GM18861 (cell line): ENCODE data around the gene CGB1.
"Not testable (repeated sequence)": the region's sequence is repeated elsewhere in the genome, so short reads cannot be mapped to it uniquely, and the experiment has no call there.

Experiments
- ATAC-seq: cut with Tn5 transposase; IDR thresholded peaks from one replicate; pipeline ENCODE4 v1.9.1; 2021; ENCODE audit not compliant: unreplicated experiment

CGB1 gene

DNA sequence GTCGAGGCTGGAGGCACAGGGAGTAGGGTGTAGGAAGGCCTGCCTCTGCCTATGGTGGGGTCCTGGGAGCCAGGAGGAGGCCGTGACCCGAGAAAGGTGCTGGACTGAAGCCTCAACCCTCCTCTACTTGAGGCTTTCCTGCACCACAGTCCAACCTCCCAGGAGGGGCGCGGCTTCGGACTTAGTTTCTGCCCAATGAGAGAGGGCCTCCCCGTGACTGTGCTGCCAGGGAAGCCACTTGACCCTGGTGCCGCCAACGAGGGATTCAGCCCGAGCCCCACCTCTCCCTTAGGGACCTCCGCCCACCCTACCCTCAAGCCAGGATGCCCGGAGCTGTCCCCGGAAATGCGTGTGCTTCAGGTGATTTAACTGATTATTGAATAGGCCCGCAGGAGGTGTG lies 12.5 kb downstream of the CGB1 start, which contains the start of gene CGB3:
Gene CGB3, minus strand, starts transcription at position 101 of the 400 bp plus-strand sequence. CDS start 362 bp downstream, outside the sequence.
- not testable (repeated sequence) for ATAC-seq

DNA sequence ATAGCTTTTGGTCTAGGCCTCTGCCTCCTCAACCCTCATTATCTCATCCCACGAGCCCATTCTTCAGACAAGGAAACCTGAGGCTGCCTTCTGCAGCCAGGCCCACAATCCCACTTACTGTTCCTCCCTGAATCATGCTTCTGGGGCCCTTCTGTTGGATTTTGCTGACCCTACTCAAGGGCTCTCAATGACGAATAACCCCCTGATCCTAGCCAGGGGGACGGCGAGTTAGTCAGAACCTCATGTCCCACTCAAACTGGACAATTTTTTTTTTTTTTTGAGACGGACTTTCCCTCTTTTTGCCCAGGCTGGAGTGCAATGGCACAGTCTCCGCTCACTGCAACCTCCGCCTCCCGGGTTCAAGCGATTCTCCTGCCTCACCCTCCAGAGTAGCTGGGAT lies 14.6 kb downstream of the CGB1 start:
- ATAC-seq, result no peak

- ATAC-seq, result no peak
These were observed 15.5 kb downstream of the CGB1 start for GRCh38 chr19:49020931-49021895.

GRCh38 chr19:49020342-49020741 lies 16.4 kb downstream of the CGB1 start:
- ATAC-seq, result no peak

DNA sequence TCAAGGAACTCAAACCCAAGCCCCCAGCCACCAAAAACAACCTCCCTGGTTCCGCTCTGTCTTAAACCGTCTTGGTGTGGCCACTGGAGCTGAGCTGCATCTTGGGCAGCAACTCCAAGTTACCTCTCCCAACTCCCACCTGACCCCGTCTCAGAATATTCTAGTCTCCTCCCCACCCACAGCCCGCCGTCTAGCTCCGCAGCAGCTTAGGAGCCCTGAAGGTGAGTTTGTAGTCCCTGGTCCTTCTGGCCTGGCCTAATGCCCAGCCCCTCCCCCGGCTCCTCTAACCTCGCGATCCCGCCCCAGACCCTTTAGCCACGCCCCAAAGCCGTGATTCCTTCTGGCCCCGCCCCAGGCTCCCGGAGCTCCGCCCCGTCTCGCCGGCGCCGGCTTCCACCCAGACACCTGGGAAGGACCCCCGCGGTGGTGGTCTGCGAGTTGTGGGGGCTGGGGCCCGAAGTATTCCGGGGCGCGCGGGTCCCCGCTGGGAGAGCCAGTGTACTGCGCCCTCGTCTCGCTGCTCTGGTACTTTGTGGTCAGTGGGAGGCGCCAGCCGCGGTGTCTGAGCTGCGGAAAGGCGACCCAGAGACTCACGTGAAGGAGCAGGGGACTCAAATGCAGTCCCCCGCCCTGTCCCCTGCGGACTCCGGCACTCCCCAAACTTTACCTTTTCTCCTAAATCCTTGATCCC lies 17.3 kb downstream of the CGB1 start:
- no peak for ATAC-seq

- ATAC-seq, result not testable (repeated sequence)
These were observed 18.1 kb downstream of the CGB1 start for GRCh38 chr19:49018388-49019241.

DNA sequence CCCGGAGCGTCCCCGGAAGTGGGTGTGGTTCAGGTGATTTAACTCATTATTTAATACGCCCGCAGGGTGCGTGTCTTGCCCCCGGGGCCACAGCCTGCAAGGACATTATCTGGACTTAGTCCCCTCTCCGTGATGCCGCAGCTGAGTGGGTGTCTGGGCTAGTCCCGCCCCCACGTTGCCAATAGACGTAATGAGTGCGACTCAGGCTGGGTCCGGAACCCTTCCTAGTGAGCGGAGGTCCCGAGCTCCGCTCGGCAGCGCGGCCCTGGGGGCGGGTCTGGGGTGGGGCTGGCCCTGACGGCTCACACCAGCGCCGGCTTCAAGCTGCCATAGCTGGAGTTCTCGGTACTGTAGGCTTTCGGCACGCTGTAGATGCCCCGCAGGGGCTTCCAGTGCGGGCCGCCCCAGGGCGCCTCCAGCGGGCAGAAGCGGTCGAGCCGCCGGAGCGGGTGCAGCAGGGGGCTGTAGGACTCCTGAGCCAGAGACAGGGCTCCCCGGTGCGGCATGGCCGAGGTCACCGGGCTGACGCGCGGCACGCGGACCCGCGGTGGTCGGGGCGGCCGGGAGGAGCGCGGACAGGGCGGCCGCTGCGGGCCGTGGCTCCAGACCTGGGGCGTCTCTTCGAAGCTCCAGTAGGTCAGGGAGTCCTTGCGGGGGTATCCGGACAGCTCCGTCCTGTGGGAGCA lies 18.9 kb downstream of the CGB1 start:
- no peak for ATAC-seq

DNA sequence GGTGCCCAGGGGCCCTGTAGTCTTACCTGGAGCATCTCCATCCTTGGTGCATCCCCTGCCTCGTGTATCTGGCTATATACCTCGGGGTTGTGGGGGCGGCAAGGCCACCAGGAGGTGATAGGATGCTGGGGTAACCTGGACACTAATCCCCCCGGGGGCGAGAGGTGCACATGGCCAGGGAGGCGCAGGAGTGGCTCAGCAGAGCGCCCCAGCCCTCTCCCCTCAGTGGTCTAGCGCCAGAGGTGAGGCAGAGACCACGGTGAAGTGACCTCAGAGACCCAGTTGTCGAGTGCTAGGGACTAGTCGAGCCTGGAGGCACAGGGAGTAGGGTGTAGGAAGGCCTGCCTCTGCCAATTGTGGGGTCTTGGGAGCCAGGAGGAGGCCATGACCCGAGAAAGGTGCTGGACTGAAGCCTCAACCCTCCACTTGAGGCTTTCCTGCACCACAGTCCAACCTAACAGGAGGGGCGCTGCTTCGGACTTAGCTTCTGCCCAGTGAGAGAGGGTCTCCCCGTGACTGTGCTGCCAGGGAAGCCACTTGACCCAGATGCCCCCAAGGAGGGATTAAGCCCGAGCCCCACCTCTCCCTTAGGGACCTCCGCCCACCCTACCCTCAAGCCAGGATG lies 19.5 kb downstream of the CGB1 start, which contains the start of gene LHB:
Gene LHB, minus strand, starts transcription at position 51 of the 625 bp plus-strand sequence. Its CDS starts 10 bp downstream, at position 41.
- no peak for ATAC-seq

DNA sequence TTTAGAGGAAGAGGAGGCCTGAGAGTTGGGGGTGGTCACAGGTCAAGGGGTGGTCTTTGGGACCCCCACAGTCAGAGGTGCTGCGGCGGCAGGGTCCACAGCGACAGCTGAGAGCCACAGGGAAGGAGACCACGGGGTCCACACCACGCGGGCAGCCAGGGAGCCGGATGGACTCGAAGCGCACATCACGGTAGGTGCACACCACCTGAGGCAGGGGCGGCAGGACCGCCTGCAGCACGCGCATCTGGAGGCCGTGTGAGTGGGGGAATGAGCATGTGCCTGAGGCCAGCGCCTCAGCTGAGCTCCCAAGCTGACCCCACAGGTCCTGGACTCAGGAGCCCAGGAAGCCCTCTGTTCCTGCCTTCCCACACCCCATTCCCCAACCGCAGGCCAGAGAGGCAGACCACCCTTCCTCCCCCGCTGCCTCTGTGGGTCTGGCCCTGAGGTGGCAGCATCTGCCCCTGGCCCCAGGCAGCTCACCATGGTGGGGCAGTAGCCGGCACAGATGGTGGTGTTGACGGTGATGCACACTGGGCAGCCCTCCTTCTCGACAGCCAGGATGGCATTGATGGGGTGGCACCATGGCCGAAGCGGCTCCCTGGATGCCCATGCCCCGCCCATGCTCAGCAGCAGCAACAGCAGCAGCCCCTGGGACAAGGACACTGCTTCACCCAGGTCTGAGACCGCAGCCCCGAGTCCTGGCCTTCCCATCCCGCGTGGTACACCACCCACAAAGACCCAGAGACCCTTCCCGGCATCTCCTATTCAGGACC lies 20.4 kb downstream of the CGB1 start:
- no peak for ATAC-seq

GRCh38 chr19:49014870-49015255 lies 21.8 kb downstream of the CGB1 start:
- no peak for ATAC-seq

GRCh38 chr19:49014123-49014869 lies 22.4 kb downstream of the CGB1 start:
- no peak for ATAC-seq

DNA sequence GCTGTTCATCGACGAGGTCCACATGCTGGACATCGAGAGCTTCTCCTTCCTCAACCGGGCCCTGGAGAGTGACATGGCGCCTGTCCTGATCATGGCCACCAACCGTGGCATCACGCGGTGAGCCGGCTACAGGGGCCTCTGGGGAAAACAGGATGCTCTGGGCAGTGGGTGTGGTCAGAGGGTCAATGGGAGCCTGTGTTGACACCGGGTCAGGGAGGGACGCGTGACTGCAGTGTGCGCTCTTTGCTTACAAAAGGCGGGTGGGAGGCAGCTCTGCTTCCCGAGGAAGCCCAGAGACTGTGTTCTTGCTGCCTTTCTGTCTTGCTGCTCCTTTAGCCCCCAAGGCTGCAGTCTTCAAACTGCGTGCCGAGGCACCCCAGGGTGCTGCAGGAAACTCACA lies 25.5 kb downstream of the CGB1 start:
- ATAC-seq, result no peak

DNA sequence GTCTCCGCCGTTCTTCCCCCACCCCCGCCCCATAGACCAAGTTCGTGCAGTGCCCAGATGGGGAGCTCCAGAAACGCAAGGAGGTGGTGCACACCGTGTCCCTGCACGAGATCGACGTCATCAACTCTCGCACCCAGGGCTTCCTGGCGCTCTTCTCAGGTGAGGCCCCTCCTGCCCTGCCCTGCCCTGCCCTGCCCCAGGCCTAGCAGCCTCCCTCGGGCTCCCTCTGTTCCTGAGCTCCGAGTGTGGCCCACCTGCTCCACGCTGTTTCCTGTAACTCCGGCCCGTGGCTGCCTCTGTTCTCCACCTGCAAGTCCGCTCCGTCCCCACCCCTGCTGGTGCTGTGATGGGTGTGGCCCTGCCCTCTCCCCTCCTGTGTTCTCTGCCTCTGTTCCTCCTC lies 26.2 kb downstream of the CGB1 start:
- no peak for ATAC-seq

DNA sequence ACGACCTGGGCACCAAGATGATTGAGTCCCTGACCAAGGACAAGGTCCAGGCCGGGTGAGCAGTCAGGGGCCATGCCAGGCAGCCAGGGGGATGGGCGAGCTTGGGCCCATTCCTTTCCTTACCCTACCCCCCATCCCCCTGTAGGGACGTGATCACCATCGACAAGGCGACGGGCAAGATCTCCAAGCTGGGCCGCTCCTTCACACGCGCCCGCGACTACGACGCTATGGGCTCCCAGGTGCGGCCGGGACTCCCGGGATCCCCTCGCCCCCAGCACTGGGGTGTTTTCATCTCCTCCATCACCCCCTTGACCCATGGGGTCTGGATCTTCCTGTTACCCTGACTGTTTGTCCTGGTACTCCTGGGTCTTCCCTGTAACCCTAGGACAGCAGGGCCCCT lies 26.9 kb downstream of the CGB1 start:
- ATAC-seq, result no peak

- ATAC-seq, result no peak
These were observed 29.8 kb downstream of the CGB1 start for GRCh38 chr19:49006905-49007304.

- ATAC-seq, result no peak
These were observed 31.6 kb downstream of the CGB1 start for GRCh38 chr19:49004964-49005614.

- no peak for ATAC-seq
These were observed 32.6 kb downstream of the CGB1 start for GRCh38 chr19:49004133-49004532.
